ENCODE measurements around the gene PRDM16. TPM values are rescaled to one million over a fixed set of nuclear protein-coding genes. Genes with fewer than 3 reads are reported as not detected.
"Not testable (repeated sequence)": the region's sequence is repeated elsewhere in the genome, so short reads cannot be mapped to it uniquely, and the experiment has no call there.

PRDM16 gene
- total RNA-seq, 1 donor from 2014 or later = not detected

- H3K4me1 Mint-ChIP-seq (ENCODE audit: low read depth) = no peaks in the 10 kb centered on the region
- H3K36me3 Mint-ChIP-seq (ENCODE audit: low read depth) = no peaks in the 10 kb centered on the region
- H3K4me3 Mint-ChIP-seq (ENCODE audit: low read depth) = no peak overlapping the region
- H3K27ac Mint-ChIP-seq = no peak overlapping the region
- no peaks in the 10 kb centered on the region for H3K9me3 Mint-ChIP-seq
- DNase-seq (ENCODE audit: low spot score) = no peak
- no peaks in the 10 kb centered on the region for H3K27me3 Mint-ChIP-seq (ENCODE audit: low read depth)
- intact Hi-C loops (cut with micrococcal nuclease) = no loop called here
These were observed 168.6 kb downstream of the PRDM16 start for GRCh38 chr1:3237570-3237969.

GRCh38 chr1:3237994-3238702, 169.1 kb downstream of the PRDM16 start:
- no peak for DNase-seq (ENCODE audit: low spot score)
- Mint-ChIP-seq H3K9me3 (no peaks in the 10 kb centered on the region), H3K4me3 (ENCODE audit: low read depth) (no peak overlapping the region), H3K27me3 (ENCODE audit: low read depth) (no peaks in the 10 kb centered on the region), H3K4me1 (ENCODE audit: low read depth) (no peaks in the 10 kb centered on the region), H3K27ac (no peak overlapping the region), H3K36me3 (ENCODE audit: low read depth) (no peaks in the 10 kb centered on the region)
- intact Hi-C loops (cut with micrococcal nuclease) = no loop called here

- H3K4me3 Mint-ChIP-seq (ENCODE audit: low read depth) = no peak overlapping the region
- intact Hi-C loops (cut with micrococcal nuclease) = no loop called here
- H3K27me3 Mint-ChIP-seq (ENCODE audit: low read depth) = no peaks in the 10 kb centered on the region
- no peaks in the 10 kb centered on the region for H3K36me3 Mint-ChIP-seq (ENCODE audit: low read depth)
- H3K27ac Mint-ChIP-seq = no peak overlapping the region
- DNase-seq (ENCODE audit: low spot score) = no peak
- H3K9me3 Mint-ChIP-seq = no peaks in the 10 kb centered on the region
- no peaks in the 10 kb centered on the region for H3K4me1 Mint-ChIP-seq (ENCODE audit: low read depth)
These were observed 169.8 kb downstream of the PRDM16 start for GRCh38 chr1:3238703-3239278.

- H3K4me1 Mint-ChIP-seq (ENCODE audit: low read depth); intact Hi-C loops (cut with micrococcal nuclease); H3K27ac Mint-ChIP-seq; H3K9me3 Mint-ChIP-seq; DNase-seq (ENCODE audit: low spot score); H3K4me3 Mint-ChIP-seq (ENCODE audit: low read depth); H3K27me3 Mint-ChIP-seq (ENCODE audit: low read depth); H3K36me3 Mint-ChIP-seq (ENCODE audit: low read depth): not testable (repeated sequence)
These were observed 171.0 kb downstream of the PRDM16 start for GRCh38 chr1:3239991-3240390.

GRCh38 chr1:3240524-3241235, 171.7 kb downstream of the PRDM16 start:
- Mint-ChIP-seq H3K4me3 (ENCODE audit: low read depth) (no peak overlapping the region), H3K27me3 (ENCODE audit: low read depth) (no peaks in the 10 kb centered on the region), H3K27ac (no peak overlapping the region), H3K9me3 (no peaks in the 10 kb centered on the region), H3K36me3 (ENCODE audit: low read depth) (no peaks in the 10 kb centered on the region), H3K4me1 (ENCODE audit: low read depth) (no peaks in the 10 kb centered on the region)
- no peak for DNase-seq (ENCODE audit: low spot score)
- intact Hi-C loops (cut with micrococcal nuclease) = no loop called here

GRCh38 chr1:3241236-3241550, 172.2 kb downstream of the PRDM16 start:
- no peak for DNase-seq (ENCODE audit: low spot score)
- no peak overlapping the region for H3K27ac Mint-ChIP-seq
- no peaks in the 10 kb centered on the region for H3K36me3 Mint-ChIP-seq (ENCODE audit: low read depth)
- H3K27me3 Mint-ChIP-seq (ENCODE audit: low read depth) = no peaks in the 10 kb centered on the region
- no peak overlapping the region for H3K4me3 Mint-ChIP-seq (ENCODE audit: low read depth)
- intact Hi-C loops (cut with micrococcal nuclease) = no loop called here
- no peaks in the 10 kb centered on the region for H3K4me1 Mint-ChIP-seq (ENCODE audit: low read depth)
- no peaks in the 10 kb centered on the region for H3K9me3 Mint-ChIP-seq

- intact Hi-C loops (cut with micrococcal nuclease) = no loop called here
- no peak overlapping the region for H3K27ac Mint-ChIP-seq
- H3K27me3 Mint-ChIP-seq (ENCODE audit: low read depth) = no peaks in the 10 kb centered on the region
- H3K4me3 Mint-ChIP-seq (ENCODE audit: low read depth) = no peak overlapping the region
- no peaks in the 10 kb centered on the region for H3K36me3 Mint-ChIP-seq (ENCODE audit: low read depth)
- H3K4me1 Mint-ChIP-seq (ENCODE audit: low read depth) = no peaks in the 10 kb centered on the region
- no peak for DNase-seq (ENCODE audit: low spot score)
- H3K9me3 Mint-ChIP-seq = no peaks in the 10 kb centered on the region
These were observed 172.8 kb downstream of the PRDM16 start for GRCh38 chr1:3241673-3242407.

GRCh38 chr1:3242408-3243260, 173.6 kb downstream of the PRDM16 start:
- Mint-ChIP-seq H3K9me3 (no peaks in the 10 kb centered on the region), H3K4me3 (ENCODE audit: low read depth) (no peak overlapping the region), H3K27me3 (ENCODE audit: low read depth) (peaks cover 3% of the 10 kb centered on the region), H3K36me3 (ENCODE audit: low read depth) (no peaks in the 10 kb centered on the region), H3K4me1 (ENCODE audit: low read depth) (no peaks in the 10 kb centered on the region), H3K27ac (no peak overlapping the region)
- DNase-seq (ENCODE audit: low spot score) = no peak
- intact Hi-C loops (cut with micrococcal nuclease) = no loop called here

- Mint-ChIP-seq H3K27ac (no peak overlapping the region), H3K9me3 (no peaks in the 10 kb centered on the region), H3K4me3 (ENCODE audit: low read depth) (no peak overlapping the region), H3K36me3 (ENCODE audit: low read depth) (no peaks in the 10 kb centered on the region), H3K4me1 (ENCODE audit: low read depth) (no peaks in the 10 kb centered on the region), H3K27me3 (ENCODE audit: low read depth) (peaks cover 8% of the 10 kb centered on the region)
- DNase-seq (ENCODE audit: low spot score) = no peak
- intact Hi-C loops (cut with micrococcal nuclease) = no loop called here
These were observed 174.3 kb downstream of the PRDM16 start for GRCh38 chr1:3243304-3243703.

GRCh38 chr1:3244025-3244926, 175.3 kb downstream of the PRDM16 start:
- H3K27me3 Mint-ChIP-seq (ENCODE audit: low read depth) = peaks cover 8% of the 10 kb centered on the region
- H3K9me3 Mint-ChIP-seq = no peaks in the 10 kb centered on the region
- H3K4me1 Mint-ChIP-seq (ENCODE audit: low read depth) = no peaks in the 10 kb centered on the region
- no peak overlapping the region for H3K4me3 Mint-ChIP-seq (ENCODE audit: low read depth)
- intact Hi-C loops (cut with micrococcal nuclease) = no loop called here
- H3K36me3 Mint-ChIP-seq (ENCODE audit: low read depth) = no peaks in the 10 kb centered on the region
- DNase-seq (ENCODE audit: low spot score) = no peak
- H3K27ac Mint-ChIP-seq = no peak overlapping the region

- Mint-ChIP-seq H3K9me3 (no peaks in the 10 kb centered on the region), H3K27me3 (ENCODE audit: low read depth) (peaks cover 10% of the 10 kb centered on the region)
- intact Hi-C loops (cut with micrococcal nuclease) = no loop called here
These were observed 175.9 kb downstream of the PRDM16 start for GRCh38 chr1:3244927-3245315.

GRCh38 chr1:3245344-3245743, 176.3 kb downstream of the PRDM16 start:
- intact Hi-C loops (cut with micrococcal nuclease) = no loop called here
- DNase-seq (ENCODE audit: low spot score) = no peak
- Mint-ChIP-seq H3K27ac (no peak overlapping the region), H3K4me3 (ENCODE audit: low read depth) (no peak overlapping the region), H3K4me1 (ENCODE audit: low read depth) (no peaks in the 10 kb centered on the region), H3K36me3 (ENCODE audit: low read depth) (no peaks in the 10 kb centered on the region), H3K27me3 (ENCODE audit: low read depth) (peaks cover 10% of the 10 kb centered on the region), H3K9me3 (no peaks in the 10 kb centered on the region)

More at GRCh38 chr1:3244927-3245315, 175.9 kb downstream of the PRDM16 start:
- Mint-ChIP-seq H3K36me3 (ENCODE audit: low read depth) (no peaks in the 10 kb centered on the region), H3K4me3 (ENCODE audit: low read depth) (no peak overlapping the region), H3K4me1 (ENCODE audit: low read depth) (no peaks in the 10 kb centered on the region), H3K27ac (no peak overlapping the region)
- DNase-seq (ENCODE audit: low spot score) = no peak

Data from activated T-helper 2 cell treated with anti-CD3 and anti-CD28 coated beads, Interferon-gamma antibody, Interleukin-2, Interleukin-4, amounts not matched to agents 10 μg/mL and 5 μg/mL and 100 μg/mL, durations not matched to agents 14 hours and 24 hours and 36 hours (primary cell).